Esophagus muscularis mucosa (tissue), 3 donors: ENCODE data around the gene BMP6.

Experiments
- CTCF ChIP-seq, 3 experiments: fragments of 200-600 bp in 2 of 3; fragments of 450-650 bp in 1 of 3; sonication (generic) in 2 of 3; IDR thresholded peaks; one replicate each; pipeline ENCODE4 v1.5.1; 2017 to 2019; ENCODE audit warnings: antibody characterized with exemption in 3 of 3, mild to moderate bottlenecking in 2 of 3, moderate library complexity in 1 of 3
- POLR2A ChIP-seq: fragments of 450-650 bp; IDR thresholded peaks from one replicate; pipeline ENCODE4 v1.6.1; 2017; ENCODE audit warnings: antibody characterized with exemption, moderate library complexity, mild to moderate bottlenecking, low read depth
- POLR2AphosphoS5 ChIP-seq, 2 donors: sonication (generic); formaldehyde crosslinking; IDR thresholded peaks; one replicate each; pipeline ENCODE4 v1.6.1; 2017; ENCODE audit warnings: antibody characterized with exemption in 2 of 2

- TF ChIP-seq CTCF (IDR thresholded peaks at IDR 0.05) (no peak), POLR2AphosphoS5 (IDR thresholded peaks at IDR 0.05) (peak in 1 of 2 donors; percentile 36), POLR2A (no peak)
Observed at GRCh38 chr6:7785243-7786035, 59.5 kb downstream of the BMP6 start.
